Cortex of kidney (tissue), 1 donor: ENCODE measurements around the gene PTGR2.
A peak's percentile ranks its signal among the peaks of the same experiment; 100 is the strongest.
"Not testable (repeated sequence)": the region's sequence is repeated elsewhere in the genome, so short reads cannot be mapped to it uniquely, and the experiment has no call there.

Source experiments
- DNase-seq: peaks from one replicate; lab custom pipeline; 2025; lab: John Stamatoyannopoulos, UW

Gene PTGR2

DNA sequence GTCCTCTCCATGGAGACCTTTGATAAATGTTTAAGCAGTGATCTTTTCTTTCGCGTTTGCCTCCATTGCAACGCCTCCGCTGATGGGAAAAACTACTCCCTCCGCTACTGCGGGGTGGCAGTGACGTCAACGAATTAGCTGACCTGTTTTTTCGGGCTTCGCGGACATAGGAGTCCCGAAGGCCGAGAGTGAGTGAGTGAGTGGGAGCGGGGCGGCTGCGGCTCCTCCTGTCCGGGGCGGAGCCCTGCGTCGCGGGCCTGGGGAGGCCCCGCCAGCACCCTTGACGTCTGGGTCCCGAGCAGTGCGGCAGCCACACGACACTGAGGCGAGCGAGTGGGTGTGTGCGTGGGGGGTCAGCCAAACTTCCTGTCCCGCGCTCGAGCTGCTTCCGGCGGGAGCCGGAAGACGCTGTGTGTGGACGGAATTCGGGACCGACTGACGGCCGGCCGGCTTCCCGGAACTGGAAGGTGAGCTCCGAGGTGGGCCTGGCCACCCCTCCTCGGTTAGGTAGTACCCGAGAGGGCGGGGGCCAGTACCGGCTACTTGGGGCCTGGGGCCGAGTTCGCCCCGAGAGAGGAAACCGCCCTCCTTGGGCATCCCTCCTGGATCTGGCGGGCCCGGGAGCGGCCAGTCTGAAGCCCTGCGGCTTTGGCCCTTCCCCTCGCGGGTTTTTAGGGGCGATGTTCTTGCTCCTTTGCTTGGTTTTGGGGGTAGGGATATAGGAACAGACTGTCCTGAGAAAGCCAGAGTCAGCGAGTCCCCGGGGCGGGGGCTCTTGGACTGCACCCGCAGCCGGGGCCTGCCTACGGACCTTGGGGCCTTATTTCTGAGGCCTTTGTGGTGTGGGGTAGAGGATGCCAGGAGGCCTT, 35.1 kb downstream of the PTGR2 start, which contains the start of gene ZNF410:
TSS of gene ZNF410 (plus strand) at position 411 of the 869 bp plus-strand sequence. CDS start 5,317 bp downstream, outside the sequence.
- DNase-seq = peak; percentile 64

DNA sequence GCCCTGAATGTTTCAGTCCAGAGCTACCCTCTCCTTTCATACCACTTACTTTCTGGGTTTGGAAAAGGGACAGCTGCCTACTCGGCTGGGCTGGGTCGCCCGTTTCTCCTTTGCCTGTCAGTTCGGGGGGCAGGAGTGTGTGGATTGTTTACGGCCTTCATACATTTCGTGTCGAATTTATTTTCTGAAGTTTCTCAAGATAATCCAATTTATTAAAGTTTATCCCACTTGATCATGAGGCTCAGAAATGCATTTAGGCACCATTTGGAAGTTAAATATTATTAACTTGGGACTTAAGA, 35.6 kb downstream of the PTGR2 start:
- DNase-seq = no peak

DNA sequence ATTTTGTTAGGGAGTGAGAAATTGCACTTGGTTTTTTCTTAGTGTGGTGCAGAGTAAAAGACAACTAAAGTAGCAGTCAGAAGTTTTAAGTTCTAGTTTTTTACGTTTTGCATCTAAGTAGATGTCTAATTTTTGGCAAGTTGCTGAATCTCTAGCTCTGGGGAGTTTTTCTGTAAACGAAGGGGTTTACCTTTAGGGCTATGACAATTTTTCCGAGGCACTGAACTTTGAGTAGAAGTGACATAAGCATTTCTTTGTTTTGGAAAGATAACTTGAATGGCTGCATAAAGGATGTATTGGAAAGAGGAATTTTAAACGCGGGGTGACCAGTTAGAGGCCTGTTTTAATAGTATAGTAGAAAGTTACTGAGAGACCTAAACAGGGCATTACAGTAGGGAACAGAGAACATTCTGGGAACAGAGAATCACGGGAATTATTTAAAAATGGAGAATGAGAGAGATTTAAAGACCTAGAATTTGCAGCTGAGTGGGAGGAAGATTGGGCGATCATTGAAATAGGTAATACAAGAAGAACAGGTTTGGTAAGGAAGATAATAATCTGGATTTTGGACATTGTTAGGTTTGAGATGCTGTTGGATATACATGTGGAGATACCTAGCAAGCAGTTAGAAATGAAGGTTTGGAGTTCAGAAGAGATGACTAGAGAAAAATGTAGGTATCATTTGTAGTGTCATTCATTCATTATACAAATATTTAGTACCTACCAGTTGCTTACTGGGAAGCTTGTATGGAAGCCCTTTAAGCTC, 36.2 kb downstream of the PTGR2 start:
- no peak for DNase-seq

DNA sequence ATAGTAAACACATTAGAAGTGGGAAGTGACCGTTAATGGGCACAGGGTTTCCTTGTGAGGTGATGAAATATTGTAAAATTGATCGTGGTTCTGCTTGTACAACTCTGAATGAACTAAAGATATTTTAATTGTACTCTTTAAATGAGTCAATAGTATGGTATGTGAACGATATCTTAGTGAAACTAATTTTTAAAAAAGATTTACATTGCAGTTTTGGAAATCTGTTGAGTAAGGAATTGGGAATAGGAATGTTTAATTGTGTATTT, 36.8 kb downstream of the PTGR2 start:
- no peak for DNase-seq

DNA sequence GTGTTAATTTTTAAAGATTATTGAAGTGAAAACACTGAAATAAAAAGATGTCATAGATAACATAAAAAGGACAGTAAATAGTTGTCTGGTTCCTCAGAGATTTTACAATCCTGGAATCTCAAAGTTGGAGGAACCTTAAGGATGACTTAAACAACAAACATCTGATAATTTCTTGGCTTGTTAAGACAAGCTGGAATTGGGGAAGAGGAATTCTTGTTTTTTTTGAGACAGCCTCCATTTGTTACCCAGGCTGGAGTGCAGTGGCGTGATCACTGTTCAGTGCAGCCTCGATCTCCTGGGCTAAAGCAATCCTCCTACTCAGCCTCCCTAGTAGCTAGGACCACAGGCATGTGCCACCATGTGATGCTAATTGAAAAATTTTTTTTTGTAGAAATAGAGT, 37.3 kb downstream of the PTGR2 start:
- no peak for DNase-seq

DNA sequence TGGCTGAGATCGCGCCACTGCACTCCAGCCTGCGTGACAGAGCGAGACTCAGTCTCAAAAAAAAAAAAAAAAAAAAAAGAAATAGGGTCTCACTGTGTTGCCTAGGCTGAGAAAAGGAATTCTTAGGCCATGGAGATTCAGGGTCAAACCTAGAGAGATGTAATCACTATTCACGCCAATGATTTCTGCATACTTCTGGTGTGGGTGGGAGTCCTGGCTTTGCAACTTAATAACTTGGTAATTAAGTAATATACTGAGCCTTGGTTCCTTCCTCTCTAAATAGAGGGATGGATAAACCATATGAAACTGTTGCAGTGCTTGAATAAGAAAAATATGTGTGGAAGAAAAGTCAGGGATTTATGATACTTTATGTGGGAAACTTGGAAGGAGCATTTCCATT, 37.7 kb downstream of the PTGR2 start:
- DNase-seq = no peak

DNA sequence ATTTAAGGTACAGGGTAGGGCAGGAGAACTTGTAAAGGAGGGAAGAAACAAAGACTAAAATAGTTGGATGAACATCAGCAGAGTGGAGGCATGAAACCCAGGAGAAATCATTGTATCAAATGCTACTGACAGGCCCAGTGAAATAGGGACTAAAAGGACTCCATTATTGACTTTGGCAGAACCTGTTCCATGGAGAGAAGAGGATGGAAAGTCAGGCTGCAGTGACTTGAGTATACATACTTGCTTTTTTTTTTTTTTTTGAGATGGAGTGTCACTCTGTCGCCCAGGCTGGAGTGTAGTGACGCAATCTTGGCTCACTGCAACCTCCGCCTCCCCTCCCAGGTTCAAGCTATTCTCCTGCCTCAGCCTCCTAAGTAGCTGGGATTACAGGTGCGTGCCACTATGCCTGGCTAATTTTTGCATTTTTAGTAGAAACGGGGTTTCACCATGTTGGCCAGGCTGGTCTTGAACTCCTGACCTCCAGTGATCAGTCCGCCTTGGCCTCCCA, 42.6 kb downstream of the PTGR2 start:
- not testable (repeated sequence) for DNase-seq

DNA sequence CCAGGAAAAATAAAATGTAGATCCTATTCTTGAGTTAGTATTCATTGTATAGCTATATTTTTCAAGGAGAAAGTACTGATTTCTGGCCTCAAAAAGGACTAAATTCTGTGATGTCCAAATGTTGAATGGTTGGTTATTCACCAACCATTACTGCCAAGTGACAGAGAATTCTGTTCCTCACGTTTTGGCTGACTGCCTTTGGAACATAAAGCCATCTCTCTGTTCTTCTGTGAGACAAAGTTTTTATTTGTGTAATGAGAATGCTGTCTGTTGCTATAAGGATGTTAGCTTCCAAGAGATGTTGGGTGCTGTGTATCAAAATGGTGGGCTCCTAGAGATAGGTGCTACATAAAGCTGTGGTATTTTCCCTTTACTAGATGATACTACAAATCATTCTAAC, 44.3 kb downstream of the PTGR2 start:
- no peak for DNase-seq

DNA sequence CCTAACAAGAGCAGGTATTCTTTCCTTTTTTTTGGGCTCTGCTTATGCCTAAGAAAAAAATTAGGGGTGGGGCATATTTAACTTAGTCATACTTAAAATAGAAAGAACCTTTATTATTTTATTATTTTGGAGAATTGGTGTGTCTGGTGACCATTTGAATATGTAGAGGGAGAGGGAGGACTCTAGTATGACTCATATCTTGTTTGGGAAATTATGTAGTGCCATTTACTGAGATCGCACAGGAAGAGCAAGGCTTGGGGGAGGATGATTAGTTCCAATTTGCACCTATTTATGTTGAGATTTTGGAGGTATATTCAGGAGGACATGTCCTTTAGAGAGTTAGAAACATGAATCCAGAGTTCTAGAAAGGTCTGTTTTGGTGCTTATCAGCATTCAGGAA, 44.9 kb downstream of the PTGR2 start:
- DNase-seq = no peak

DNA sequence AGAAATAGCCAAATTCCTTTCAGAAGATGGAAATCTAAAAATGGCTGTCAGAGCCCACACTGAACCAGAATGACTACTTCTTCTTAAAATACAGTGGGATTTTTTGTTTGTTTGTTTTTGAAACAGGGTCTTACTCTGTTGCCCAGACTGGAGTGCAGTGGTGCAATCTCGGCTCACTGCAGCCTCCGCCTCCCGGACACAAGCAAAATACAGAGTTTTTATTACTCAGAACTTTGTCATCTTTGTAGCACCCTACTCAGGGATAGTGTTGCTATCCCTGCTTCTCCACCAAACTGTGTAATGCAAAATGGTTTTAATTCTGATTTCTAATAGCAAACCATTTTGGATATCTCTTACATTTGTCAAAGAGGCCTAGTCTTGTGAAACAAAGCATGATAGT, 51.4 kb downstream of the PTGR2 start:
- DNase-seq = no peak

DNA sequence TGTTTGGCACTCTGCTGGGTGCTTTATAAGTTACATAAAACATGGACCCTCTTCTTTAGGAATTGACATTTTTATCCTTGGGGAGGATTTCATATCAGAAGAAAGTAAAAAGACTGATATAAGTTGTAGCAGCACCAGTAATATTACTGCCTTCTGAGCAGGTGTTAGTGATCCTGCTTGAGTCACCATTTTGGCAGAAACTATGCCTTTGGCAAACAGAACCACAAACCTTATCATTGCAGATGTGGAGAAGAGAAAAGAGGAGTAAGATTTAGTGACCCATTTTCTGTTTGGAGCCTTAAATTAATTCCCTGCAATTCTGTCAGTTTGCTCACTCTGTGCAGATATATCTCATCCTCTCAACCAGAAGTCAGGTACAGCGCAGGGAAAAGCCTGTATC, 58.0 kb downstream of the PTGR2 start:
- DNase-seq = no peak

DNA sequence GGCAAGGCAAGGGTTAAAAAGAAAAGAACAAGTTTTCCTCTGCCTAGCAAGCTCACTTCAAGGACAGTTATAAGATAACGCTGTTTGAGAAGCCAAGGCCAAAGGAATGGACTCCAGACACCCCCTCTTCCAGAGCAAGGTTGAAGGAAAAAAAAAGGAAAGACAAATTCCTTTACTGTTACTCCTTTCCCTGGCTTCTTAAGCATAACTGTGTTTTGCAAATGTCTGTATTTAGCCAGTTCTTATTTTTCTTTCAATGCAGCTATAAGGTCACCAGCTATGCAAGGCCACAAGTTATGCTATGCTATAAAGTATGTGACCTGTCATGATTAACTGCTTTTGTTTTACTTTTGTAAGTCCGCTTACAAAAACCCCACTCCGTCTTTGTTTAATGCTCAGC, 61.6 kb downstream of the PTGR2 start:
- DNase-seq = no peak

DNA sequence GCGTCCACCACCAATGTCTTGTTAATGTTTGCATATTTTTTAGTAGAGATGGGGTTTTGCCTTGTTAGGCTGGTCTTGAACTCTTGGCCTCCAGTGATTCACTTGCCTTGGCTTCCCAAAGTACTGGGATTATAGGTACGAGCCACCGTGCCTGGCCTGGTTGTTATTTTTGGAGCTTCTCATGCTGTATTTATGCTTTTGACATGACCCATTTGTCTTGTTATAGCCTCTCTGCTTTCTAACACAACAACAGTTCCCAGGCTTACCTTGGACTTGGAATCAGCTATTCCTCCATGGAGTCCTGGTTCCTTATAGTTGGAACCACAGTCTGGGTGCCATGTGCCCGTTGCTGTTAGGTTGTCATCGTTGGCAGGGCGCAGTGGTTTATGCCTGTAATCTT, 64.7 kb downstream of the PTGR2 start:
- DNase-seq = no peak

DNA sequence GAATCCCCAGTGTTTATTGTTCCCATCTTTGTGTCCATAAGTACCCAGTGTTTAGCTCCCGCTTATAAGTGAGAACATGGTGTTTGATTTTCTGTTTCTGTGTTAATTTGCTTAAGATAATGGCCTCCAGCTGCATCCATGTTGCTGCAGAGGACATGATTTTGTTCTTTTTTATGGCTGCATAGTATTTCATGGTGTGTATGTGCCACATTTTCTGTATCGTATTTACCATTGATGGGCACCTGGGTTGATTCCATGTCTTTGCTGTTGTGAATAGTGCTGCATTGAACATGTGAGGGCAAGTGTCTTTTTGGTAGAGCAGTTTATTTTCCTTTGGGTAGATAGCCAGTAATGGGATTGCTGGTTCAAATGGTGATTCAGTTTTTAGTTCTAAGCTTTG, 67.8 kb downstream of the PTGR2 start:
- DNase-seq = not testable (repeated sequence)

DNA sequence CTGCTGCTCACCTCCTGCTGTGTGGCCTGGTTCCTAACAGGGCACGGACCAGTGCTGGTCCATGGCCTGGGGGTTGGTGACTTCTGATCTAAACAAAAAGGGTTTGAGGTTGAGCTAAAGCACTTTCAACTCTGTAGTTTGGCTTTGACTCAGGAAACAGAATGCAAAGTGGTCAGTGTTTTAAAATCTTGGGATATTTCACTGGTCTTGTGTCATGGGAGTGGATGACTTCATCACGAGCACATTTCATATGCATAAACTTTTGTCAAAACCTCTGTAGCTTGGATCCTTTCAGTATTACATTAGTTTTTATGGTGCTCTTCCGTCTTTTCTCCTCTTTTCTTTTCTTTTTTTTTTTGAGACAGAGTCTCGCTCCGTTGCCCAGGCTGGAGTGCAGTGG, 72.7 kb downstream of the PTGR2 start:
- DNase-seq = no peak
